Uterus (tissue), 4 donors: ENCODE results near the gene ATF4. TPM values are rescaled to one million over a fixed set of nuclear protein-coding genes. Genes with fewer than 3 reads are reported as not detected.

Experiments
- DNase-seq, 2 donors: peaks; one replicate each; pipeline ENCODE4 v3.0.0-alpha.2; 2019 to 2020
- H3K27ac ChIP-seq, 2 donors: fragments of 200-600 bp; sonication (generic); 1 replicate in 1 of 2; 2 replicates in 1 of 2; pipeline ENCODE4 v1.5.1; 2016 to 2018
- H3K27me3 ChIP-seq, 2 donors: fragments of 200-600 bp; sonication (generic); one replicate each; pipeline ENCODE4 v1.5.1; 2018 to 2019; ENCODE audit warnings: control low read depth in 1 of 2
- H3K36me3 ChIP-seq, 2 donors: fragments of 200-600 bp; sonication (generic); one replicate each; pipeline ENCODE4 v1.5.1; 2019; ENCODE audit warnings: control low read depth in 1 of 2
- H3K4me1 ChIP-seq, 2 donors: fragments of 200-600 bp; sonication (generic); one replicate each; pipeline ENCODE4 v1.5.1; 2018 to 2019; ENCODE audit warnings: control low read depth in 1 of 2
- H3K4me3 ChIP-seq, 2 donors: fragments of 200-600 bp; sonication (generic); 1 replicate in 1 of 2; 2 replicates in 1 of 2; pipeline ENCODE4 v1.5.1; 2018 to 2019; ENCODE audit warnings: mild to moderate bottlenecking in 1 of 2
- H3K9me3 ChIP-seq, 2 donors: fragments of 200-600 bp; sonication (generic); one replicate each; pipeline ENCODE4 v1.5.1; 2019; ENCODE audit warnings: control low read depth in 1 of 2
- CTCF ChIP-seq, 4 experiments: fragments of 200-600 bp in 2 of 4; fragments of 450-650 bp in 2 of 4; sonication (generic) in 2 of 4; IDR thresholded peaks; one replicate each; pipeline ENCODE4 v1.5.1; 2016 to 2019; ENCODE audit warnings: antibody characterized with exemption in 4 of 4, mild to moderate bottlenecking in 2 of 4, moderate library complexity in 1 of 4
- POLR2A ChIP-seq, 2 donors: fragments of 450-650 bp; IDR thresholded peaks; one replicate each; pipeline ENCODE4 v1.6.1; 2016; ENCODE audit warnings: antibody characterized with exemption in 2 of 2, mild to moderate bottlenecking in 1 of 2, moderate library complexity in 1 of 2
- intact Hi-C: fragments of 100-400 bp; cut with DNase I; formaldehyde crosslinking; loops from one replicate; pipeline ENCODE4 v1.15.1; 2023; ENCODE audit warnings: low total_unique reads
- total RNA-seq, 4 donors: library from RNA; depleted of rRNA in 3 of 4; stranded (reverse); fragments of >200 nt in 3 of 4; gene quantifications; one replicate each; pipeline versions ENCODE4 v1.1.0 to v1.2.4, GENCODE V29; 2014 to 2023
- donor health status: DM: yes; HTN: yes; CAD: no.

The ATF4 gene
- total RNA-seq, 4 donors from 2014 or later: 105 to 351 (median 293) TPM

GRCh38 chr22:39554151-39554550, 33.8 kb downstream of the ATF4 start:
- H3K27ac ChIP-seq: no peak overlapping the region
- H3K27me3 ChIP-seq: peaks cover 10 to 17% of the 10 kb centered on the region in 2 donors
- H3K4me1 ChIP-seq: peaks cover 0 to 12% of the 10 kb centered on the region in 2 donors
- H3K36me3 ChIP-seq: no peaks in the 10 kb centered on the region
- no peak for DNase-seq
- no peaks in the 10 kb centered on the region for H3K9me3 ChIP-seq
- no peak for TF ChIP-seq POLR2A (IDR thresholded peaks at IDR 0.05)
- no peak for TF ChIP-seq CTCF (IDR thresholded peaks at IDR 0.05)
- intact Hi-C loops: no loop called here
- no peak overlapping the region for H3K4me3 ChIP-seq

- no peak overlapping the region for H3K4me3 ChIP-seq
- DNase-seq: no peak
- H3K4me1 ChIP-seq: peaks cover 0 to 12% of the 10 kb centered on the region in 2 donors
- H3K27ac ChIP-seq: no peak overlapping the region
- intact Hi-C loops: no loop called here
- H3K27me3 ChIP-seq: peaks cover 10 to 17% of the 10 kb centered on the region in 2 donors
- no peak for TF ChIP-seq CTCF (IDR thresholded peaks at IDR 0.05)
- TF ChIP-seq POLR2A (IDR thresholded peaks at IDR 0.05): no peak
- H3K36me3 ChIP-seq: no peaks in the 10 kb centered on the region
- H3K9me3 ChIP-seq: no peaks in the 10 kb centered on the region
Observed at GRCh38 chr22:39556970-39557841, 36.8 kb downstream of the ATF4 start.

DNA sequence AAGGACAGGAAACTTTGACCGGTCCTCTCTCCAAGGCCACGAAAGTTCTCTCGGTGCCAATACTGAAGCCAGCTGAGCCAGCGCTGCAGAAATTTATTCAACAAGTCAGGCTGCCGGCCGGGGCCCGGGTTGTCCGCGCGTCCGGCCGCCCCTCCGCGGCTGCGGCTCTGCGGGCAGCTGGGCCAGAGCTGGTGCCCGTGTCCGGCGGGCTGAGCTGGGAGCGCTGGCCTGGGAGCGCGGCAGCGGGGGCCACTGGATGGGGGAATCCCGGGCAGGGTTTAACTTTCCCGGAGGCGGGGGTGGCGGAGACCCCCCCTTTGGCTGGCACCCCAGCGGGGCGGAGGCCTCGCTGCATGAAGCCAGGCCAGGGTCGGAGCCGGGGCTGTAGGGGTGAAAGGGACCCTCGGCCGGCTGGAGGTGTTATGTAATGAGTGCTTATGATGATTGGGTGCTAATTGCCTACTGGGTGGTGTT, 37.9 kb downstream of the ATF4 start:
- H3K4me3 ChIP-seq: no peak overlapping the region
- H3K27me3 ChIP-seq: peaks cover 10 to 17% of the 10 kb centered on the region in 2 donors
- no peaks in the 10 kb centered on the region for H3K9me3 ChIP-seq
- intact Hi-C loops: no loop called here
- no peaks in the 10 kb centered on the region for H3K36me3 ChIP-seq
- no peak overlapping the region for H3K27ac ChIP-seq
- peaks cover 0 to 12% of the 10 kb centered on the region in 2 donors for H3K4me1 ChIP-seq
- TF ChIP-seq POLR2A (IDR thresholded peaks at IDR 0.05): no peak
- TF ChIP-seq CTCF (IDR thresholded peaks at IDR 0.05): no peak
- no peak for DNase-seq

DNA sequence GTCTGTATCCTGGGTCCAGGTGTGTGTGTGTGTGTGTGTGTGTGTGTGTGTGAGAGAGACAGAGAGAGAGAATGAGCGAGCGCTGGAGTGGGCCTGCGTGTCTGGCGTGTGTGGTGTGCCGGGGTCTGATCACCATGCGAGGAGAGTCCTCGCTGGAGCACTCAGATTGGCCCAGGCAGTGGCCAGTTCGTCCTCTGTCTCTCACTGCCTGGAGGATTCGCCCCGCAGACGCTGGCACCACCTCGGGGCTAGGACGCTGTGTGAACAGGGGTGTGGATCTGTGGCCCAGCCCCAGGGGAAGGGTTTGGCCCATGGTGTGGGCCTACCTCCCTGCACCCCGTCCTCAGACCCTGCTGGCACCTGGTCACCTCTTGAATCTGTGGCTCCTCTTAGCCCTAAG, 38.6 kb downstream of the ATF4 start:
- TF ChIP-seq CTCF (IDR thresholded peaks at IDR 0.05) (no peak), POLR2A (IDR thresholded peaks at IDR 0.05) (no peak)
- Histone ChIP-seq H3K27ac (no peak overlapping the region), H3K27me3 (peaks cover 10 to 17% of the 10 kb centered on the region in 2 donors), H3K4me3 (no peak overlapping the region), H3K4me1 (peaks cover 0 to 12% of the 10 kb centered on the region in 2 donors), H3K36me3 (no peaks in the 10 kb centered on the region), H3K9me3 (no peaks in the 10 kb centered on the region)
- DNase-seq: no peak
- intact Hi-C loops: no loop called here

DNA sequence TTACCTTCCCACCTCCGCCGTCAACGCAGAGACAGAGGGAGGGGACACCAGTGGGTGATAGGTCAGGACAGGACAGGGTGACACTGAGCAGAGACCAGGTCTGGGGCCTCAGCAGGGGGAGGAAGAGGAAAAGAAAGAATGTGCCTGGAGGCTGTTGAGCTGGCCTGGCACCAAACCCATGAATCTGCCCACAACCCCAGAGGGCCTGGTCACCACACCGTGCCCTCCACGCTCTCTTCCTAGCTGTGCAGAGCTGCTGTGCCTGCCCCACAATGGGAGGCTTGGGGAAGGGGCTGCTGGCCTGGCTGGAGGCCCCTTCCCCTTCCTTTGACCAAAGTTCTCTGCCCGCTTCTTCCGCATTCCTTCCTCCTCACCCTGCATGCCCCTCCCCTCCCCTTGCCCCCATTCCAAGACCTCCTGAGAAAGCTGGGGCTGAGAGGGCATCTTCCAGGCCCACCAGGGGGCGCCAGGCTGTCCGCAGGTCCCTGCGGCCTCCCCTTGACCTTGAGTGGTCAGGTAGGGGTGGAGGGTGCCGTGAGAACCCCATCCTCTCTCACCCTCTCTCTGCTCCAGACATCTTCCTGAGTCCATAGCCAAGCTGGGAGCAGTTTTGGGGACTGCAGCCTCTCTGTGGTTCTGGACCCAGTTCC, 39.2 kb downstream of the ATF4 start:
- H3K27me3 ChIP-seq: peaks cover 10 to 17% of the 10 kb centered on the region in 2 donors
- no peak overlapping the region for H3K4me3 ChIP-seq

More for the DNA sequence above, 39.2 kb downstream of the ATF4 start:
- H3K27ac ChIP-seq: no peak overlapping the region
- peaks cover 0 to 12% of the 10 kb centered on the region in 2 donors for H3K4me1 ChIP-seq
- no peaks in the 10 kb centered on the region for H3K9me3 ChIP-seq
- intact Hi-C loops: no loop called here
- DNase-seq: no peak
- TF ChIP-seq CTCF (IDR thresholded peaks at IDR 0.05) (no peak), POLR2A (IDR thresholded peaks at IDR 0.05) (no peak)
- H3K36me3 ChIP-seq: no peaks in the 10 kb centered on the region
